ENCODE measurements around the gene PALMD.

Gene PALMD

DNA sequence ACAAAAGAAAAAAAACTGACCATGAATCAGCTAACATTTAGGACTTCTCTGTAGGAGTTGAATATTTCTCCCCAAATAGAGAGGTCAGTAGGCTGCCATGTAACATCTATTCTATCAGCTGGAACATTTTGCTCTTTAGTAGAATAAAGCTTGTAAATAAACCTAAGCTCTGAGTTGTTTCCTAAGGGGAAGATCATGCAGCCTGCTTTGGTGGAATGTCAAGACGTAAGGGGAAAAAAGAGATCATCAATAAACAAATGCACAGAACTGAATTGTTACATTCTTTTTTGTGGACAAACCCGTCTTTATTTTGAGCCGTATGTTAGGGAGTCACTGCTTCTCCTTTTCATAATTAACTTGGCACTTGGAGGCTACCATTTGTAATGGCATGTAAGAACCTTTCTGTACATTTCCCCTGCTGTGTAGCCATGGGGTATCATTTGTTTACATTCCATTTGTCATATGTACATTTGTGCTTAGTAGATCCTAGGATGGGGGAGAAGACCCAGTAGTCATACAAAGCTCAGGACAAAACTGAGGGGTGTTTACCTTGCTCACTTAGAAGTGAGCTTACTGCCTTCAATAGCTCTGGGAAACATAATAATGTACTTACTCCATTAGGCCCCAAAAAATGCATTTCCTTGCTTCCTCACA, 10.8 kb upstream of the PALMD start:
- no peak overlapping the region for H3K4me3 ChIP-seq (ENCODE audit: low read depth, low read length)

- no peak overlapping the region for H3K4me3 ChIP-seq (ENCODE audit: low read depth, low read length)
Observed at GRCh38 chr1:99635664-99636063, 10.2 kb upstream of the PALMD start.

DNA sequence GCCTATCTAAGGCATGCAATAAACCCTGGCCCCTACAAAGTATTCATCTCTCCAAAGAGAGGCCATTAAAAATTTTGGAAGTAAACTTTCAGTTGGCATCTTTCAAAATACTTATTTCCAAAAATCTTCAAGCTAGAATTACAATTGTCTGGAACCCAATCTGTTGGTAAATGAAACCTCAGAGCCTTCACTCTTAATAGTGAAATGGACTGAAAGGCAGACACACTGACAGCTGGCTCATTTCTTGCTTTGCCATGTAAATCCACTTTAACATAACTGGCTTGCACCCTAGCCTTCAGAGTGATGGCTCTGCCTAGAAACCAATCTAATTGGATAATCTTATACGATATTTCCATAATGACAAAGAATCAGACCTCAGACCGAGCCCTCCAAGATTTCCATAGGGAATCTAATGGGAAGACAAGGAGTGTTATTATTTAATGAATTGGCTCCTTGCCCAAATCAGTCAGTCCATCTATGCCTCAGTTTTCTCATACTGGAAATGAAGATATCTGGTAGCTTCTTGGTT, 9.2 kb upstream of the PALMD start:
- H3K4me3 ChIP-seq (ENCODE audit: low read depth, low read length): no peak overlapping the region

DNA sequence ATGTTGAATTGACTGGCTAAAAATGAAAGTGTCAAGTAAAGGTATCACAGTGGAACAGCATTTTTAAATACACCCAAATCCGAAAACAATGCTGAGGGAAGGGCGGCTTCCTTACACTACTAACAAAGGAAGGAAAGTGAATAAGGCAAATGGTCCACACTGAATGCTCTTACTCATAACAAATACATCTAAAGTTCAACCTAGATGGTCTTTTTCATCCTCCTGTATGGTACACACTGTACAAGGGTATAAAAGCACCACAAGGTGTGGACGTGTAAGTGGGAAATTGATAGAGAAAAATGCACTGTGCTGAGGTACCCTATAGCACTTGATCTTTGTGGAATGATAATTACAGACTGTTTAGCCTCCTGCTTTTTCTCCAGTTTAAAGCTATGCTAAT, 7.1 kb upstream of the PALMD start:
- no peak overlapping the region for H3K4me3 ChIP-seq (ENCODE audit: low read depth, low read length)

DNA sequence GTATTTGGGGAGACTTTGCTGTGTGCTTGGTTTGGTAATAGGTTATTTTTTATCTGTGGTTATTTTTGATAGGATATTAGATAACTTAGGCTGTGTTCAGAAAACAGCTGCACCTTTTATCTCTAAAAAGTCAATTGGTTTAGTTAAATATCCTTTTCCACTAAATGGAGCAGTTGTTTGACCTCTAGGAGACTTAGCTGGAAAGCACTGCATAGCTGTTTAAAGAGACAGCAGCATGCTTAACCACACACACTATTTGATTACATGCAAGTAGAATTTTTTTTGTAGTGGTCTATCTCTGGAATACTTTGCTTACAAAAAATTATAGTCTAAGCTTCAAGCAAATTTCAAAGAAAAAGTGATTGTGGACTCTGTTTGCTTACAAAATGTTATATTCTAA, 6.5 kb upstream of the PALMD start:
- no peak overlapping the region for H3K4me3 ChIP-seq (ENCODE audit: low read depth, low read length)

- no peak overlapping the region for H3K4me3 ChIP-seq (ENCODE audit: low read depth, low read length)
Observed at GRCh38 chr1:99639945-99640344, 6.0 kb upstream of the PALMD start.

DNA sequence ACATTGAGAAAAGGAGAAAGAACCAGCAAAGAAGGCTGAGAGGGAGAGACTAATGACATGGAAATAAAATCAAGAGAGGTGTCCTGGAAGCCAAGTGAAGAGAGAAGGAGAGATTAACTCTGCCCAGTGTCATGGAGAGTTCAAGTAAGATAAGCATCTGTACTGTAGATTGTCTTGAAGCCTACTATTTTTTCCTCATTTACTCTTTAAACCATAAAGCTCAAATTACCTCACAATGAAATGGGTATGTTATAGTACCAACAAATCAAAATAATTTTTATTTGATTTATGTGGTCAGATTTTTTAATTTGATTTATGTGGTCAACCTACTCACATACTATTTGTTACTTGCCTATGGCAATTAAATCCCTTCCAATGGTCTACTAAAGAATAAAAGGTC, 5.2 kb upstream of the PALMD start:
- H3K4me3 ChIP-seq (ENCODE audit: low read depth, low read length): no peak overlapping the region

DNA sequence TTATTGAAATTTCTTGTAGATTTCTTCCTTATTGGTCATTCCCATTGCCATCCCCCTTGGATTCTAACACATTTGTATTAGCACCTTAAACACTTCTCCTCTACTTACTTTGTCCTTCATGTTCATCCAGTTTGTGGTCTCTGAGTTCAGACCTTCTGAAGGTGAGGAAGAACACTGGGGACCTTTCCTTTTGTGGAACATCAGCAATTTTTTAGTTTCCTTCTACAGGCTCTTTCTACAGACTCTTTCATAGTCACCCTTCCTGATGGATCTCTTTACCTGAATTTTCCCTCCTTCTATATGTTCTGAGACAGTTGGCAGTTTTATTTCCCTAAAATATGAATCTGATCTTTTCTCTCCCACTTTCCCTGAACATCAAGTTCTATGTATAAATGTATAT, 4.4 kb upstream of the PALMD start:
- H3K4me3 ChIP-seq (ENCODE audit: low read depth, low read length): no peak overlapping the region

GRCh38 chr1:99642053-99642452, 3.9 kb upstream of the PALMD start:
- no peak overlapping the region for H3K4me3 ChIP-seq (ENCODE audit: low read depth, low read length)

DNA sequence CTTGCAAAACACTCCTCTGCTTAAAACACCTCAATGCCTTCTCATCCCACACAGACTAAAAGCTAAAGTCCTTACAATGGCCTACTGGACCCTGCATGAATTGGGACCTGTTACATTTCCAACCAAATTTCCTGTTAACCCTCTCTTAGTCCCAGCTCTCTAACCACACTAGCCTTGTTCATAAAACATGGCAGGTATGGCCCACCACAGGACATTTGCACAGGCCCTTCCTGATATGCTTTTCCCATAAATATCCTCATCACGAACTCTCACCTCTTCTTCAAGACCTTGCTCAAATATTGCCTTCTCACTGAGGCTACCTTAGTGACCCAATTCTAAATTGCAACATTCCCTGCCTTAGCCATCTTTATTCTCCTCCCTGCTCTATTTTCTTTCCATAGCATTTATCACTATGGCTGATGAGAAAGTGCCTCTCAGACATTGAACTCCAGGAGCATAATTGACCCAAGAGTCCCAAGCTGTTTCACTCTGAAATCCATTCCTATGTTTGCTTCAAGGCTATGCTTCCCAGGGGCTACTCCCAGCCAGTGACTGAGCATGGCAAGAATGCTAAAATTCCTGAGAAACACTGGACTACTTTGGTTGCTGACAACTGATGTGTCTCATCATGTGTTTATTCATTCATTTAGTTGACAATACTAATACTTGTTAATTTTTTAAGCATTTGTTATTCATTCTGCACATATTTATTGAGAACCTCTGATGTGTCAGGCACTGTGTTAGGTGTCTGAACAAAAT, 2.7 kb upstream of the PALMD start:
- no peak overlapping the region for H3K4me3 ChIP-seq (ENCODE audit: low read depth, low read length)

GRCh38 chr1:99644279-99645004, 1.5 kb upstream of the PALMD start:
- no peak overlapping the region for H3K4me3 ChIP-seq (ENCODE audit: low read depth, low read length)

DNA sequence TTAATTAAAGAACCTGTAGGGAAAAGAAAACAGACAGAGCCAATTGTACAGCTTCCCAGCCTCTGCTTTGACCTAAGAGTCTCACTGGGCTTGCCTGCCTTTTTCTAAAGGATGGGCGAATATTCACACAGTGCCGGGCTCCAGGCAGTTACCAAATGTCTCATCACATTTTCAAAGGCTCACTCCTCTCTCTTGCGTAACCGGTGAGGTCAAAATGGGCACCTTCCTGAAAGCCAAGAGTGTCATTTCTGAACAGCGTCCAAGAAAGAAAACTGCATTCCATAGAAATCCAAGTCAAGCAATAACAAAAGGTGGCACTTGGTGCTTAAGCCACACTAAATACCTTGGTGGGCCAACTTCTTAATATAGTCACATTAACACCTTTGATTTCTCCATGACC, 710 bp upstream of the PALMD start:
- H3K4me3 ChIP-seq (ENCODE audit: low read depth, low read length): no peak overlapping the region

GRCh38 chr1:99646868-99647267, 955 bp downstream of the PALMD start:
- H3K4me3 ChIP-seq (ENCODE audit: low read depth, low read length): no peak overlapping the region

GRCh38 chr1:99647490-99647889, 1.6 kb downstream of the PALMD start:
- no peak overlapping the region for H3K4me3 ChIP-seq (ENCODE audit: low read depth, low read length)

DNA sequence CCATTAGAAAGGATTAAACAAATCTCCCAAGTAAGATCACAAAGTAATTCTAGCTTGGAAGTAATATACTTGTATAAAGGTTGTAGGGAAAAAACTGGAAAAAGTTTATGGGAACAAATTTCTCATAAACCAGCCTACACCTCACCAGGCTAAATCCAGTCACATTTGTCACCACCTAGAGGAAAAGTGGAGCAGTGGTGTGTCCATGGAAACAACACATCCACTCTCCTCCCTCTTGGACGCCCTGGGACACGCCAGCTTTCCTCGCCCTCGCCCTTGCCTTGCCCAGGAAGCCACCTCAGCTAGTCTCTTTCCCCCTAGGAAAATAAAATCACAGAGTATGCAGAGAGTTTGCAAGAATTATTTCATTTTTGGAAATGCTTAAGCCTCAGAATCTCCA, 2.2 kb downstream of the PALMD start:
- no peak overlapping the region for H3K4me3 ChIP-seq (ENCODE audit: low read depth, low read length)

GRCh38 chr1:99650030-99650429, 4.1 kb downstream of the PALMD start:
- no peak overlapping the region for H3K4me3 ChIP-seq (ENCODE audit: low read depth, low read length)

- no peak overlapping the region for H3K4me3 ChIP-seq (ENCODE audit: low read depth, low read length)
Observed at GRCh38 chr1:99650773-99651437, 5.0 kb downstream of the PALMD start.

DNA sequence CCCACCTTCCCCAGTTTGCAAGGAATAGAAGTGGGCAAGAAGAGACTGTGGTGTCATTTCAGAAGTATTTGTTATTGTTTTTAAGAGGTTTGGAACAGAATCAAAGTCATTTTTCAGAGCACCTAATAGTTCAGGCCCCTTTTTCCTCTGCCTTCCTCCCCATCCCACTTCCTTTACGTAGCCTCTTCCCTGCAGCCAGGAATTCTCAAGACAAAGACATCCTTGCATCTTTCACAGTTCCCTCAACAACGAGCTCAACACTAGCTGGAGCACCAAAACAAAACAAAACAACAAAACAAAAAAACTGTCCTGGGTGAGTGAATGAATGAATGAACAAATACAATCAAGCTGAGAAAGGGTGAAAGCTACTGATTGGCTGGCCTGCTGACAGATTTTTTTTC, 7.0 kb downstream of the PALMD start:
- no peak overlapping the region for H3K4me3 ChIP-seq (ENCODE audit: low read depth, low read length)

DNA sequence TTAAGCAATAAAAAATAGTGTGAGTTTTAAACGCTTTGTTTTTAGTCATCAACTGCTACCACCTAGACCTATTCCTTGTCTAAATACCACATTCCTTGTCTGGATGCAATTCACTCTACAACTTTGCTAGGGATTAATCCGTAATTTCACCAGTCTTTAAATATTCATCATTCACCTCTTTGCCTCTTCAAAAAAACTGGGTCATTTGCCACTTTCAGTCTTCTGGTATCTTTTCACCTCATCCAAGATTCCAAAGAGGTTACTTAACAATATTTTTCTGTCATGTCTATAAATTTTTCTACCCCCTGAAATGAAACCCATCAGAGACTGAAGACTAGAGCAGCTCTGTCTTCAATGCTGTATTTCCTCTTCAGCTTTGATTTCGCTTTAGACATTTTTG, 9.5 kb downstream of the PALMD start:
- no peak overlapping the region for H3K4me3 ChIP-seq (ENCODE audit: low read depth, low read length)

- H3K4me3 ChIP-seq (ENCODE audit: low read depth, low read length): no peak overlapping the region
Observed at GRCh38 chr1:99656701-99657100, 10.8 kb downstream of the PALMD start.

All from iPS-11a (cell line).